GM23248 (cell line): ENCODE results near the gene RABL6. TPM values are rescaled to one million over a fixed set of nuclear protein-coding genes. Genes with fewer than 3 reads are reported as not detected.
A peak's percentile ranks its signal among the peaks of the same experiment; 100 is the strongest.

ENCODE experiments used
- DNase-seq: peaks from one replicate; pipeline ENCODE4 v3.0.0-alpha.2; 2015
- H2AFZ ChIP-seq: fragments of 200-600 bp; sonication (generic); 2 replicates; pipeline ENCODE4 v1.6.1; 2016; ENCODE audit warnings: antibody characterized with exemption
- H3F3A ChIP-seq: fragments of 200-600 bp; sonication (generic); 2 replicates; pipeline ENCODE4 v1.6.1; 2016; ENCODE audit warnings: mild to moderate bottlenecking, antibody characterized with exemption, mixed run types; ENCODE audit not compliant: insufficient read depth
- H3K27ac ChIP-seq: fragments of 200-600 bp; sonication (generic); 2 replicates; pipeline ENCODE4 v1.5.1; 2016; ENCODE audit warnings: mild to moderate bottlenecking
- H3K27me3 ChIP-seq: fragments of 200-600 bp; sonication (generic); replicated peaks from 2 replicates; pipeline ENCODE4 v1.6.1; 2016; ENCODE audit warnings: mild to moderate bottlenecking; ENCODE audit not compliant: insufficient read depth
- H3K36me3 ChIP-seq: fragments of 200-600 bp; sonication (generic); 2 replicates; pipeline ENCODE4 v1.6.1; 2016; ENCODE audit warnings: low read depth, mild to moderate bottlenecking
- H3K4me1 ChIP-seq: fragments of 200-600 bp; sonication (generic); 2 replicates; pipeline ENCODE4 v1.6.1; 2016; ENCODE audit warnings: mild to moderate bottlenecking; ENCODE audit not compliant: insufficient read depth
- H3K4me2 ChIP-seq: fragments of 200-600 bp; sonication (generic); one replicate; pipeline ENCODE4 v1.6.1; 2016; ENCODE audit warnings: mild to moderate bottlenecking; ENCODE audit not compliant: unreplicated experiment
- H3K4me3 ChIP-seq: fragments of 200-600 bp; sonication (generic); 2 replicates; pipeline ENCODE4 v1.5.1; 2016; ENCODE audit warnings: mild to moderate bottlenecking
- H3K79me2 ChIP-seq: fragments of 200-600 bp; sonication (generic); 2 replicates; pipeline ENCODE4 v1.6.1; 2016; ENCODE audit warnings: mild to moderate bottlenecking; ENCODE audit not compliant: insufficient read depth
- H3K9ac ChIP-seq: fragments of 200-600 bp; sonication (generic); 2 replicates; pipeline ENCODE4 v1.6.1; 2016; ENCODE audit warnings: mild to moderate bottlenecking
- H3K9me2 ChIP-seq: fragments of 200-600 bp; sonication (generic); 2 replicates; pipeline ENCODE4 v1.6.1; 2016; ENCODE audit warnings: mixed run types, mild to moderate bottlenecking, moderate library complexity; ENCODE audit not compliant: insufficient read depth
- H3K9me3 ChIP-seq: fragments of 200-600 bp; sonication (generic); one replicate; pipeline ENCODE4 v1.6.1; 2017; ENCODE audit warnings: low read depth
- H4K20me1 ChIP-seq: fragments of 200-600 bp; sonication (generic); 2 replicates; pipeline ENCODE4 v1.6.0; 2016; ENCODE audit not compliant: insufficient read depth
- EZH2 ChIP-seq: fragments of 200-600 bp; sonication (generic); IDR thresholded peaks from 2 replicates; pipeline ENCODE4 v1.6.1; 2018; ENCODE audit warnings: antibody characterized with exemption, mild to moderate bottlenecking; ENCODE audit not compliant: insufficient read depth, poor library complexity, severe bottlenecking
- EZH2phosphoT487 ChIP-seq: fragments of 200-600 bp; sonication (generic); IDR thresholded peaks from 2 replicates; pipeline ENCODE4 v1.6.1; 2018; ENCODE audit warnings: antibody characterized with exemption, moderate library complexity, mild to moderate bottlenecking, low read depth; ENCODE audit not compliant: insufficient read depth
- WGBS, 2 experiments: methylation state at CpG; one replicate each; pipeline ENCODE4 v1.1.6; 2015 to 2017; ENCODE audit warnings: low lambda C conversion rate in 2 of 2, low coverage in 1 of 2; ENCODE audit errors: missing lambda C conversion rate in 2 of 2; 5-methylcytosine and 5-hydroxymethylcytosine counted together
- in situ Hi-C: fragments of 300-500 bp; cut with MboI; formaldehyde crosslinking; loops from 2 replicates; pipeline ENCODE4 v1.15.0; 2020
- polyA plus RNA-seq: library from polyadenylated mRNA; unstranded; fragments of >200 nt; fragmentation: Nextera tagmentation; extraction: Ambion mirVana; gene quantifications from 2 replicates; pipeline ENCODE4 v1.2.1, GENCODE V29; 2016
- total RNA-seq: library from RNA; depleted of rRNA; stranded (reverse); fragments of >200 nt; shearing (Covaris generic); gene quantifications from 2 replicates; pipeline ENCODE4 v1.2.3, GENCODE V29; 2014

The RABL6 gene
- total and polyA plus RNA-seq, 2 experiments from 2014 or later, result 22.0 to 81.1 TPM

DNA sequence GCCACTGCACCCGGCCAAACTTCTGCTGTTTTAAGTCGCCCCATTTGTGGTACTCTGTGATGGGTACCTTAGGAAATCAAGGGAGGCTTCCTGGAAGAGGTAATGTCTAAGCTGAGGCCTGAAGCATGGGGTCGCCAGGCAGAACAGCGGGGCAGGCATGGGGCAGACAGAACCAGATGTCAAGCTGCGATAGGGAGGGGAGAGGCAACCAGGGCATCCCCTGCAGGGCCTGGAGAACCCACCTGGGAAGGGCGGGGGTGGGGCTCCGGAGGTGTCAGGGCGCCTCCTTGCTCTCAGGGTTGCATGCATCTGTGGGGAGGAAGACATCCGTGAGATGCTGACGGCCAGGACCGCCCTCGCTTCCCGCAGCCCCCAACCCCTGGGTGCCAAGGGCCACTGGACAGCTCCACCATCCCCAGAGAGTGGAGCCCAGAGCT is 46.2 kb upstream of the RABL6 start:
- Histone ChIP-seq H3K9me2 (no peaks in the 10 kb centered on the region), H3K27me3 (no peaks in the 10 kb centered on the region), H3K4me2 (no peak overlapping the region), H3K9ac (no peak overlapping the region), H3F3A (no peaks in the 10 kb centered on the region), H3K4me3 (no peak overlapping the region), H3K79me2 (no peaks in the 10 kb centered on the region), H3K27ac (no peak overlapping the region), H2AFZ (no peak overlapping the region), H3K9me3 (no peaks in the 10 kb centered on the region), H4K20me1 (no peaks in the 10 kb centered on the region), H3K4me1 (no peaks in the 10 kb centered on the region), H3K36me3 (no peaks in the 10 kb centered on the region)
- TF ChIP-seq EZH2 (no peak), EZH2phosphoT487 (no peak)
- no peak for DNase-seq
- in situ Hi-C loops, result no loop called here
- WGBS, 2 experiments, result 44 to 58% methylated on average over 6 to 13 of the region's 13 CpGs

DNA sequence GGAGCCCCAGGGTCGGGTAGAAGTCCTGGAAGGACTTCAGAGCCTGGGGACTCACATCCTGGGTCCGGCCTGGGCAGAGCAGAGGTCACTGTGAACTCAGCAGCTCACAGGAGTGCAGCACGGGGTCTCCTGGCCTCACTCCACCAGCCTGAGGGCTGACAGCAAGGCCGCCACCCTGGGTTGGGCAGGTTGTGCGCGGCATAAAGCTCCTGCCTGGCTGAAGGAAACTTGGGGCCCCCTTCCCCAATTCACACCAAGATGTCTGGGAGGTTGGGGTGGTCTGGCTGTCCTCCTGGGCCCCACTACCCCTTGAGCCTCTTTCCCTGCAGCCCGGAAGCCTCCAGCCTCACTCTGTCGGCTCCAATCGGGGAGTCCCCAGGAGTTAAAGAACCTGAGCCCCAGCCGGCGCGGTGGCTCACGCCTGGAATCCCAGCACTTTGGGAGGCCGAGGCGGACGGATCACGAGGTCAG is 45.5 kb upstream of the RABL6 start:
- no peaks in the 10 kb centered on the region for H4K20me1 ChIP-seq
- H3K9me2 ChIP-seq, result no peaks in the 10 kb centered on the region
- no peak overlapping the region for H2AFZ ChIP-seq
- in situ Hi-C loops, result no loop called here
- WGBS, 2 experiments, result 72 to 82% methylated on average over 14 to 17 of the region's 17 CpGs
- H3K27me3 ChIP-seq, result no peaks in the 10 kb centered on the region
- H3K79me2 ChIP-seq, result no peaks in the 10 kb centered on the region
- DNase-seq, result no peak
- no peaks in the 10 kb centered on the region for H3K4me1 ChIP-seq
- TF ChIP-seq EZH2 (no peak), EZH2phosphoT487 (no peak)
- H3K9ac ChIP-seq, result no peak overlapping the region
- H3K27ac ChIP-seq, result no peak overlapping the region
- H3K9me3 ChIP-seq, result no peaks in the 10 kb centered on the region
- no peaks in the 10 kb centered on the region for H3F3A ChIP-seq
- H3K4me2 ChIP-seq, result no peak overlapping the region
- H3K4me3 ChIP-seq, result no peak overlapping the region
- H3K36me3 ChIP-seq, result no peaks in the 10 kb centered on the region

DNA sequence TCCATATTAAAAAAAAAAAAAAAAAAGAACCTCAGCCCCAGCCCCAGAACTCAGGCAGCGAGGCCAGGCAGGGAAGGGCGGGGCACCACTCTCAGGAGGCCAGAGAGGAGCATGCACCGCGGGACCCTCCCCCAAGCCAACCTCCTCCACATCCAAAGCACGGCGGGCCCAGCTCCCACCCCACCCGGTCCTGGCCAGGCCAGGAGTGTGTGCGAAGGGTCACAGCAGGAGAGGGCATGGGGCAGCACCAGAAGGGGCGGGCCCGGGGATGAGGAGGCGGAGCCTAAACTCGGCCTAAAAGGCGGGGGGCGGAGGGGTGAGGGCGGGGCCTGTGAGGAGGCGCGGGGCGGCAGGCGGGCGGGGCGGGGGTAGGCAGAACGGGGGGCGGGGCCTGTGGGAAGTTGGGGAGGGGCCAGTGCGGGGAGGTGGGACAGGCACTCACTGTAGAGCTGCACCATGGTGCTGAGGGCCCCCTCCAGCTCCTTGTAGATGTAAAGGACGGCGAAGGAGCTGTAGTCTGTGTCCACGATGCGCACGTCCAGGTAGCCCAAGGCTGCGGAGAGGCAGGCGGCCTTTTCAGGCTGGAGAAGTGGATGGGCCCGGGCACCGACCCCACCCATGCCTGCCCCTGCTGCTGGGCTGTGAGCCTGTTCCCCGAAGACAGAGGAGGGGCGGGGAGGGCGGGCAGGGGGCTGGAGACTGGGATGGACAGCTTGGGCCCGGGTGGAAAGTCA is 44.7 kb upstream of the RABL6 start:
- DNase-seq, result peak; percentile 40
- 13 to 14% methylated on average over 23 to 37 of the region's 37 CpGs for WGBS, 2 experiments

DNA sequence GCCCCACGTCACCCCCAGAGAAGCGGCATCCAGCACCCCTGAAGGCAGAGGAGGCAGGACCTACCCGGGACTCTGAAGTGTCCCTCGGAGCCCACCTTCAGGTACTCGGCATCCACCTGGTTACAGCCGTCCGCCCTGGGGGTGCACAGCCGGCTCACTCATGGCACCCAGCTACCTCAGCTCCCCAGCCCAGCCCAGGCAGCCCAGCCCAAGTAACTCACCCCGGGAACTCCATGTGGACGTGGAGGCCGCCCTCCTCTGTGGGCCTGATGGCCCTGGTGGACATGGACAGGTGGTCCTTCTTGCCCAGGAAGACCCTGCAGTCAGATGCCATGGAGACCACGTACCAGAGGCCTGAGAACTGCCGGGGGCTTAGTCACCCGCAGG is 44.1 kb upstream of the RABL6 start:
- no peaks in the 10 kb centered on the region for H3F3A ChIP-seq
- TF ChIP-seq EZH2phosphoT487, result no peak
- TF ChIP-seq EZH2, result no peak
- no peak overlapping the region for H3K27ac ChIP-seq
- WGBS, 2 experiments, result 76 to 80% methylated on average over 12 to 14 of the region's 14 CpGs
- H2AFZ ChIP-seq, result no peak overlapping the region
- H3K79me2 ChIP-seq, result no peaks in the 10 kb centered on the region
- H3K9me2 ChIP-seq, result no peaks in the 10 kb centered on the region
- no peaks in the 10 kb centered on the region for H3K4me1 ChIP-seq
- H3K9ac ChIP-seq, result no peak overlapping the region
- in situ Hi-C loops, result no loop called here
- no peak overlapping the region for H3K4me3 ChIP-seq
- H3K9me3 ChIP-seq, result no peaks in the 10 kb centered on the region
- H3K4me2 ChIP-seq, result no peak overlapping the region
- H3K27me3 ChIP-seq, result peaks cover 8% of the 10 kb centered on the region; the same call in 1 of the 2 replicates
- no peaks in the 10 kb centered on the region for H4K20me1 ChIP-seq
- H3K36me3 ChIP-seq, result no peaks in the 10 kb centered on the region
- DNase-seq, result no peak

More for the DNA sequence above, 44.7 kb upstream of the RABL6 start:
- H3K27ac ChIP-seq, result no peak overlapping the region
- no peaks in the 10 kb centered on the region for H3K4me1 ChIP-seq
- H4K20me1 ChIP-seq, result no peaks in the 10 kb centered on the region
- H3K36me3 ChIP-seq, result no peaks in the 10 kb centered on the region
- no peak for TF ChIP-seq EZH2
- no peak for TF ChIP-seq EZH2phosphoT487
- H3F3A ChIP-seq, result no peaks in the 10 kb centered on the region
- no peak overlapping the region for H3K9ac ChIP-seq
- H3K4me3 ChIP-seq, result no peak overlapping the region
- no peaks in the 10 kb centered on the region for H3K9me3 ChIP-seq
- H2AFZ ChIP-seq, result no peak overlapping the region
- H3K4me2 ChIP-seq, result no peak overlapping the region
- in situ Hi-C loops, result no loop called here
- peaks cover 6% of the 10 kb centered on the region; the same call in 1 of the 2 replicates for H3K27me3 ChIP-seq
- H3K79me2 ChIP-seq, result no peaks in the 10 kb centered on the region
- H3K9me2 ChIP-seq, result no peaks in the 10 kb centered on the region
